IMR-90 (cell line): ENCODE results near the gene SYCE3. TPM values are rescaled to one million over a fixed set of nuclear protein-coding genes. Genes with fewer than 3 reads are reported as not detected.

Source experiments
- ATAC-seq: fragments of 200-7000 bp; cut with Tn5 transposase; 2 replicates; pipeline ENCODE4 v1.9.1; 2020; ENCODE audit warnings: low read depth, mild to moderate bottlenecking, moderate library complexity
- BruUV-seq: library from RNA; stranded (reverse); fragments of 400-500 nt; replicated peaks from 2 replicates; lab custom pipeline; 2021; lab: Mats Ljungman, UMichigan
- CTCF ChIA-PET: fragments of 300-600 bp; formaldehyde crosslinking; extraction: SDS; loops from one replicate; lab custom pipeline; 2021; ENCODE audit warnings: antibody characterized with exemption; lab: Yijun Ruan, JAX
- POLR2A ChIA-PET: fragments of 300-600 bp; sonication (Branson Sonifier 250); formaldehyde crosslinking; loops from one replicate; lab custom pipeline; 2022; ENCODE audit warnings: antibody characterized with exemption; ENCODE audit not compliant: unreplicated experiment; lab: Charles Lee
- DNase-seq: peaks from one replicate; pipeline ENCODE4 v3.0.0; 2013
- H2AFZ ChIP-seq: replicated peaks from 2 replicates; pipeline ENCODE3; 2013; ENCODE audit warnings: low read length, mild to moderate bottlenecking; ENCODE audit not compliant: poor library complexity
- H2AK5ac ChIP-seq: 2 replicates; pipeline ENCODE4 v1.6.1; 2013; ENCODE audit warnings: low read depth, low read length, inconsistent platforms
- H2AK9ac ChIP-seq: replicated peaks from 2 replicates; pipeline ENCODE3; 2013; ENCODE audit warnings: mild to moderate bottlenecking, low read depth, low read length, moderate library complexity; ENCODE audit not compliant: poor library complexity
- H2BK120ac ChIP-seq: 2 replicates; pipeline ENCODE4 v1.6.1; 2013; ENCODE audit warnings: low read depth, low read length, inconsistent platforms
- H2BK15ac ChIP-seq: 3 replicates; pipeline ENCODE4 v1.6.1; 2013; ENCODE audit warnings: low read depth, low read length, inconsistent platforms
- H2BK20ac ChIP-seq: 2 replicates; pipeline ENCODE4 v1.6.1; 2013; ENCODE audit warnings: low read depth, mild to moderate bottlenecking, inconsistent platforms, low read length, moderate library complexity
- H2BK5ac ChIP-seq: 2 replicates; pipeline ENCODE4 v1.6.1; 2013; ENCODE audit warnings: mild to moderate bottlenecking, low read depth, low read length, inconsistent platforms; ENCODE audit not compliant: poor library complexity, severe bottlenecking
- H3K14ac ChIP-seq: replicated peaks from 2 replicates; pipeline ENCODE4 v1.6.1; 2013; ENCODE audit warnings: low read depth, low read length, inconsistent platforms
- H3K18ac ChIP-seq: 2 replicates; pipeline ENCODE4 v1.6.1; 2013; ENCODE audit warnings: low read depth, low read length, control low read depth
- H3K23ac ChIP-seq: 2 replicates; pipeline ENCODE4 v1.6.1; 2013; ENCODE audit warnings: low read depth, low read length, inconsistent platforms
- H3K27ac ChIP-seq: 2 replicates; pipeline ENCODE4 v1.5.1; 2013; ENCODE audit warnings: mild to moderate bottlenecking, control low read depth, low read length; ENCODE audit not compliant: insufficient read depth
- H3K27me3 ChIP-seq: 2 replicates; pipeline ENCODE4 v1.6.1; 2013; ENCODE audit warnings: low read length; ENCODE audit not compliant: control insufficient read depth, insufficient read depth
- H3K36me3 ChIP-seq: 2 replicates; pipeline ENCODE4 v1.6.1; 2013; ENCODE audit warnings: low read length, mixed read lengths; ENCODE audit not compliant: control insufficient read depth, insufficient read depth
- H3K4ac ChIP-seq: 2 replicates; pipeline ENCODE4 v1.6.1; 2013; ENCODE audit warnings: low read depth, low read length, inconsistent platforms
- H3K4me1 ChIP-seq: 2 replicates; pipeline ENCODE4 v1.6.1; 2013; ENCODE audit warnings: low read length, mixed read lengths; ENCODE audit not compliant: control insufficient read depth, insufficient read depth
- H3K4me2 ChIP-seq: 2 replicates; pipeline ENCODE4 v1.6.1; 2013; ENCODE audit warnings: low read depth, mild to moderate bottlenecking, control low read depth, low read length, moderate library complexity
- H3K4me3 ChIP-seq: 2 replicates; pipeline ENCODE4 v1.5.1; 2013; ENCODE audit warnings: low read depth, mild to moderate bottlenecking, control low read depth, low read length, moderate library complexity; ENCODE audit not compliant: insufficient read depth
- H3K56ac ChIP-seq: 2 replicates; pipeline ENCODE4 v1.6.1; 2013; ENCODE audit warnings: low read length, inconsistent platforms; ENCODE audit not compliant: insufficient read depth; ENCODE audit errors: extremely low read depth
- H3K79me1 ChIP-seq, 2 experiments: 2 replicates each; pipeline ENCODE4 v1.6.1; 2013; ENCODE audit warnings: low read length in 2 of 2, inconsistent platforms in 1 of 2, low read depth in 1 of 2
- H3K9ac ChIP-seq: 2 replicates; pipeline ENCODE4 v1.6.1; 2013; ENCODE audit warnings: low read depth, low read length, control low read depth
- H3K9me1 ChIP-seq: 2 replicates; pipeline ENCODE4 v1.6.1; 2013; ENCODE audit warnings: low read length, inconsistent platforms; ENCODE audit not compliant: insufficient read depth
- H3K9me3 ChIP-seq: 2 replicates; pipeline ENCODE4 v1.6.1; 2013; ENCODE audit warnings: low read length; ENCODE audit not compliant: control insufficient read depth, insufficient read depth
- H4K20me1 ChIP-seq: 2 replicates; pipeline ENCODE4 v1.6.1; 2013; ENCODE audit warnings: low read length, inconsistent platforms; ENCODE audit not compliant: insufficient read depth
- H4K5ac ChIP-seq: 2 replicates; pipeline ENCODE4 v1.6.1; 2013; ENCODE audit warnings: mild to moderate bottlenecking, low read depth, low read length, control low read depth
- H4K8ac ChIP-seq, 2 experiments: 2 replicates each; pipeline ENCODE4 v1.6.1; 2013; ENCODE audit warnings: low read depth in 2 of 2, low read length in 2 of 2, control low read depth in 1 of 2, inconsistent platforms in 1 of 2
- H4K91ac ChIP-seq: 2 replicates; pipeline ENCODE4 v1.6.1; 2013; ENCODE audit warnings: low read depth, low read length, inconsistent platforms; ENCODE audit not compliant: insufficient read depth
- BHLHE40 ChIP-seq: fragments of 150-350 bp; IDR thresholded peaks from 2 replicates; pipeline ENCODE4 v1.6.1; 2016; ENCODE audit warnings: mild to moderate bottlenecking, low read depth, low read length
- FOS ChIP-seq: fragments of 150-350 bp; IDR thresholded peaks from 2 replicates; pipeline ENCODE4 v1.6.1; 2016; ENCODE audit warnings: low read depth, low read length
- MAZ ChIP-seq: IDR thresholded peaks from 2 replicates; pipeline ENCODE4 v1.6.1; 2012; ENCODE audit warnings: low read depth, mild to moderate bottlenecking, low read length, improper control_type of control experiment, moderate library complexity, borderline replicate concordance
- RAD21 ChIP-seq: IDR thresholded peaks from 2 replicates; pipeline ENCODE4 v1.6.1; 2012; ENCODE audit warnings: low read length, improper control_type of control experiment
- WGBS, 2 experiments: methylation state at CpG; one replicate each; pipeline versions ENCODE4 v1.1.5 to v1.1.7; 2013; ENCODE audit warnings: missing lambda C conversion rate in 2 of 2; ENCODE audit not compliant: insufficient read length in 1 of 2; ENCODE audit errors: extremely low coverage in 2 of 2; 5-methylcytosine and 5-hydroxymethylcytosine counted together
- dilution Hi-C: fragments of 300-500 bp; cut with HindIII; formaldehyde crosslinking; loops from one replicate; pipeline ENCODE4 v1.14.3; 2018; ENCODE audit warnings: low sequenced_read_pairs; ENCODE audit not compliant: unreplicated experiment
- in situ Hi-C: fragments of 300-500 bp; cut with MboI; formaldehyde crosslinking; loops from 3 replicates; pipeline ENCODE4 v1.14.3; 2019; ENCODE audit warnings: low sequenced_read_pairs, inconsistent platforms, mixed read lengths
- intact Hi-C: fragments of 100-400 bp; cut with micrococcal nuclease; formaldehyde crosslinking; loops from 2 replicates; pipeline ENCODE4 v1.10.0; 2022
- polyA plus RNA-seq, 3 experiments: library from polyadenylated mRNA; depleted of rRNA; stranded (reverse); fragments of >200 nt; gene quantifications; 2 replicates each; pipeline ENCODE4 v1.2.3, GENCODE V29; 2012; ENCODE audit warnings: low replicate concordance in 1 of 3
- total RNA-seq: library from RNA; depleted of rRNA; stranded (reverse); fragments of >200 nt; gene quantifications from 2 replicates; pipeline ENCODE4 v1.2.3, GENCODE V29; 2012

Gene SYCE3
- total and polyA plus RNA-seq, 2 of the 4 experiments (the other 2 are of a cell fraction), result not detected

GRCh38 chr22:50529416-50529896 lies 33.3 kb downstream of the SYCE3 start:
- peaks cover 4% of the 10 kb centered on the region for H4K20me1 ChIP-seq
- no peak overlapping the region; the same call in 1 of the 2 replicates for H3K27ac ChIP-seq
- peak overlapping the region; percentile 49 for H4K5ac ChIP-seq
- in situ Hi-C loops (loop anchor here (5.0 kb wide), 1 partner anchor 48 kb away; the partner anchor contains the start of gene CPT1B), intact Hi-C loops (loop anchor here (5.0 kb wide), 1 partner anchor 53 kb away; the partner anchor contains the start of gene CHKB), dilution Hi-C loops (no loop called here)
- no peak overlapping the region for H3K14ac ChIP-seq
- no peak overlapping the region for H3K9ac ChIP-seq
- no peak for DNase-seq
- H3K9me3 ChIP-seq, result no peaks in the 10 kb centered on the region
- CTCF ChIA-PET, result no interaction called here
- H2AFZ ChIP-seq, result peak overlapping the region; percentile 89
- H4K91ac ChIP-seq, result peak overlapping the region; percentile 50
- peaks cover 7 to 26% of the 10 kb centered on the region in 2 experiments; a peak in 3 of 4 replicates for H3K79me1 ChIP-seq
- POLR2A ChIA-PET, result interaction anchor here (0.6 kb wide), 1 partner anchor 13 kb away, joined by 3 read pairs; no protein-coding TSS in a partner anchor
- H4K8ac ChIP-seq, result peak overlapping the region; percentile 47 to 72; a peak in 2 of 4 replicates
- H2BK15ac ChIP-seq, result no peak overlapping the region
- no peak overlapping the region for H2BK20ac ChIP-seq
- H2BK5ac ChIP-seq, result no peak overlapping the region
- H3K4ac ChIP-seq, result peak overlapping the region; percentile 51; the same call in 1 of the 2 replicates
- no peak overlapping the region for H3K56ac ChIP-seq
- peak overlapping the region; percentile 96 for H2AK9ac ChIP-seq
- ATAC-seq, result no peak
- 0 out of 2 replicates have a peak overlapping the region, but pooled peaks have one; percentile 12 for H3K4me2 ChIP-seq
- H3K4me1 ChIP-seq, result peaks cover 22% of the 10 kb centered on the region
- peak overlapping the region; percentile 14; the same call in 1 of the 2 replicates for H2AK5ac ChIP-seq
- peaks cover 14% of the 10 kb centered on the region for H3K9me1 ChIP-seq
- H3K27me3 ChIP-seq, result peaks cover 5% of the 10 kb centered on the region; the same call in 1 of the 2 replicates
- 13% methylated on average over 38 of the region's 50 CpGs; no CpG with 5 or more reads in 1 of the 2 experiments for WGBS, 2 experiments
- peaks cover under 1% of the 10 kb centered on the region; the same call in 1 of the 2 replicates for H3K36me3 ChIP-seq
- peak overlapping the region; percentile 72; the same call in 1 of the 2 replicates for H3K23ac ChIP-seq
- H3K4me3 ChIP-seq, result peak overlapping the region; percentile 21
- no TSS peak for BruUV-seq
- H2BK120ac ChIP-seq, result no peak overlapping the region; the same call in 1 of the 2 replicates
- TF ChIP-seq BHLHE40, result no peak
- TF ChIP-seq FOS, result no peak
- no peak for TF ChIP-seq RAD21
- 0 out of 2 replicates have a peak, but pooled peaks have one; percentile 4 for TF ChIP-seq MAZ
- no peak overlapping the region for H3K18ac ChIP-seq
